ENCODE results near the gene CHRND. TPM values are rescaled to one million over a fixed set of nuclear protein-coding genes. Genes with fewer than 3 reads are reported as not detected.

Gene CHRND
- total and polyA plus RNA-seq, 9 donors, result 83.7 to 163 (median 138) TPM

DNA sequence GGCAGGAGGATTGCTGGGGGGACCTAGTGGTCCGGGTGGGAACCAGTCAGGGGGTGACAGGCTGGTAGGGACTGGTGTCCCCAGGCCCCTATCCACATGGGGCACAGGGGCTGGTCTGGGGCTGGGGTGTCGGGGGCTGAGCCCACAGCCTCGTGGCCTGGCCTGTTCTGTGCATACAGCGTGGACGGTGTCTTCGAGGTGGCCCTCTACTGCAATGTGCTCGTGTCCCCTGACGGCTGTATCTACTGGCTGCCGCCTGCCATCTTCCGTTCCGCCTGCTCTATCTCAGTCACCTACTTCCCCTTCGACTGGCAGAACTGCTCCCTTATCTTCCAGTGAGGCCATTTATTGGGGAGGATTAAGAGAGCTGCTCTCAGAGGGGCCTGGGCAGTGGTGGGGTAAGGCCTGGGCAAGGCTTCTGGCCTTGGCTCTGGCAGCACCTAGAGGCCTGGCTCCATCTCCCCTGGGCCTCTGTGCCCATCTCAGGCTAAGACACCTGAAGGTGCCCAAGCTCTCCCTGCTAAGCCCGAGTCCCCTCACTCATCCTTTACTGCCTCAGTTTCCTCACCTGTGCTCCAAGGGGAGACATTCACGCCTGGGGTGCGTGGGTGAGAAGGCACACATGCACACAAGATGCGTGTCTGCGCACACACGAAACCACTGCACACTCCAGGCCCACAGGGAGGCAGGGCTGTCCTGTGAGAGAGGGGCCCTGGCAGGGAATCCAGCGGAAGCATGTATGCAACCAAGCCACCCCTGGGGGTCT is 15.4 kb downstream of the CHRND start:
- Histone ChIP-seq H3K36me3 (ENCODE audit: control insufficient read depth, insufficient read depth, low read length) (peaks cover 44% of the 10 kb centered on the region), H3K9me3 (replicated peaks; ENCODE audit: control insufficient read depth, low read depth, low read length) (peaks cover under 1% of the 10 kb centered on the region), H3K4me3 (ENCODE audit: low read length) (peak overlapping the region; percentile 54), H3K4me1 (ENCODE audit: control insufficient read depth, insufficient read depth, low read length) (peaks cover 59% of the 10 kb centered on the region), H3K27ac (ENCODE audit: low read length) (no peak overlapping the region), H3K27me3 (ENCODE audit: control insufficient read depth, insufficient read depth, low read length) (peaks cover 4% of the 10 kb centered on the region)
- DNase-seq, result no peak
- WGBS (ENCODE audit: insufficient coverage), result 71% methylated on average over 14 of the region's 19 CpGs

DNA sequence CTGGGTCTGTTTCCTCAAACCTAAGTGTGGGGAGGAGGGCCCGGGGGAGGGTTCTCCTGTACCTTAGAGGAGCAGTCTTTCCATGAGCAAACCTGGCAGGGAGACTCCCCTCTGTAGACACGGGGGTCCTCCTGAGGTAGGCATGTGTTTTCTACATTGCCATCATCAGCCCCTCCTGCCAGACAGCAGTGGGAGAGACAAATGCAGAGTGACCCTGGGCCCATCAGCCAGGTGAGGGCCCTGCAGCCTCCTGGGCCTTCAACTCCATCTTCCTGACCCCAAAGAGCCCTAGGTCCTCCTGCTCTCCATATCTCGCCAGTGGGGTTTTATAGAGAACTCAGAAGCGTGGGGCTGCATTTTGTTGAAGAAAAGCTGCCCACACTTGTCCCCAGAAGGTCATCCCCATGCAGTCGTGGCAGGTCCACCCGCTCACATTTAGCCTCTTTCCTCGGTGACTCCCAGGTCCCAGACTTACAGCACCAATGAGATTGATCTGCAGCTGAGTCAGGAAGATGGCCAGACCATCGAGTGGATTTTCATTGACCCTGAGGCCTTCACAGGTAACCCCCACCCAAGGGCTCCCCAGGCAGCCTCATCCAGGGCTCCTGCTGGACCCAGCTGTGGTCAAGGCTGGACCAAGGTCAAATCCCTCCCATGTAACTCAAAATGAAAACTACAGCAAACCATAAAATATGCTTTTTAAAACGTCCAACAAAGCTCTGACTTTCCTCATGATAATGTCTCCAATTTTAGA is 16.2 kb downstream of the CHRND start:
- Histone ChIP-seq H3K4me3 (ENCODE audit: low read length) (no peak overlapping the region), H3K27me3 (ENCODE audit: control insufficient read depth, insufficient read depth, low read length) (peaks cover 2% of the 10 kb centered on the region), H3K36me3 (ENCODE audit: control insufficient read depth, insufficient read depth, low read length) (peaks cover 50% of the 10 kb centered on the region), H3K4me1 (ENCODE audit: control insufficient read depth, insufficient read depth, low read length) (peaks cover 56% of the 10 kb centered on the region), H3K27ac (ENCODE audit: low read length) (no peak overlapping the region), H3K9me3 (replicated peaks; ENCODE audit: control insufficient read depth, low read depth, low read length) (no peaks in the 10 kb centered on the region)
- DNase-seq, result no peak
- WGBS (ENCODE audit: insufficient coverage), result 69% methylated on average over 6 of the region's 9 CpGs

DNA sequence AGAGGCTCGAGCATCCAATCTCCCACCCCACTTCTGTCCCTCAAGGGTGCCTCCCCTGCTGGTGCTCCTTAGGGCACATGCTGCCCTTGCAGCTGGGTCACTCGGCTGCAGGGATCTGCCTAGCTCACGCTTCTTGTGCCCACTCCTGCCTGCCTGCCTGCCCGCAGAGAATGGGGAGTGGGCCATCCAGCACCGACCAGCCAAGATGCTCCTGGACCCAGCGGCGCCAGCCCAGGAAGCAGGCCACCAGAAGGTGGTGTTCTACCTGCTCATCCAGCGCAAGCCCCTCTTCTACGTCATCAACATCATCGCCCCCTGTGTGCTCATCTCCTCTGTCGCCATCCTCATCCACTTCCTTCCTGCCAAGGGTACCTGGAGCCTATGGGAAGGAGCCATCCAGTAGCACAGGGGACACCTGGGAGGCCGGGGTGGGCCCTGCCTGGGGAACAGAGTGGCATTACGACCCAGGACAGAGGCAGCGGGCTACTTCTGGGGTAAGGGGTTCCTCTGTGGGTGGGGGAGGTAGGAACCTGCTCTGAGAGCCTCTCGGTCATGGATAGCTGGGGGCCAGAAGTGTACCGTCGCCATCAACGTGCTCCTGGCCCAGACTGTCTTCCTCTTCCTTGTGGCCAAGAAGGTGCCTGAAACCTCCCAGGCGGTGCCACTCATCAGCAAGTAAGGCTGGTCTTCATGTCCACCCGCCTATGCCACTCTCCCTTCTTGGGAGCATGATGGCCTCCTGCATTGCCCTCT is 16.9 kb downstream of the CHRND start:
- H3K4me1 ChIP-seq (ENCODE audit: control insufficient read depth, insufficient read depth, low read length), result peaks cover 48% of the 10 kb centered on the region
- DNase-seq, result no peak
- WGBS (ENCODE audit: insufficient coverage), result 84% methylated on average over 15 of the region's 20 CpGs

DNA sequence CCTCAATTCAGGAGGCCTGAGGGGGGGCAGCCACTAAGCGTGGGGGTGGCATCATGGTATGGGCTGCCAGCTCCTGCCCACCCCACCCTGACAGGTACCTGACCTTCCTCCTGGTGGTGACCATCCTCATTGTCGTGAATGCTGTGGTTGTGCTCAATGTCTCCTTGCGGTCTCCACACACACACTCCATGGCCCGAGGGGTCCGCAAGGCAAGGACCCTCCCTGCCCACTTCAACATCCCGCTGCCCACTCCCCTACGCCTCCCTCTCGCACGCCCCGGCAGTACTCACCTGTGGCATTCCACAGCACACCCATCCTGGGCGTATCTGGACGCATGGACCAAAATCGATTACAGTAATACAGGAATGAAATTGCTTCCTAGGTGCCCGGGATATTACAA is 17.5 kb downstream of the CHRND start:
- Histone ChIP-seq H3K9me3 (replicated peaks; ENCODE audit: control insufficient read depth, low read depth, low read length) (peaks cover 2% of the 10 kb centered on the region), H3K27me3 (ENCODE audit: control insufficient read depth, insufficient read depth, low read length) (no peaks in the 10 kb centered on the region), H3K4me3 (ENCODE audit: low read length) (no peak overlapping the region), H3K36me3 (ENCODE audit: control insufficient read depth, insufficient read depth, low read length) (peaks cover 57% of the 10 kb centered on the region), H3K4me1 (ENCODE audit: control insufficient read depth, insufficient read depth, low read length) (peaks cover 43% of the 10 kb centered on the region), H3K27ac (ENCODE audit: low read length) (no peak overlapping the region)
- WGBS (ENCODE audit: insufficient coverage), result 92% methylated on average over 4 of the region's 14 CpGs
- no peak for DNase-seq

More for the DNA sequence above, 16.9 kb downstream of the CHRND start:
- H3K4me3 ChIP-seq (ENCODE audit: low read length), result no peak overlapping the region
- H3K9me3 ChIP-seq (replicated peaks; ENCODE audit: control insufficient read depth, low read depth, low read length), result no peaks in the 10 kb centered on the region
- H3K27me3 ChIP-seq (ENCODE audit: control insufficient read depth, insufficient read depth, low read length), result no peaks in the 10 kb centered on the region
- H3K27ac ChIP-seq (ENCODE audit: low read length), result no peak overlapping the region
- peaks cover 56% of the 10 kb centered on the region for H3K36me3 ChIP-seq (ENCODE audit: control insufficient read depth, insufficient read depth, low read length)

DNA sequence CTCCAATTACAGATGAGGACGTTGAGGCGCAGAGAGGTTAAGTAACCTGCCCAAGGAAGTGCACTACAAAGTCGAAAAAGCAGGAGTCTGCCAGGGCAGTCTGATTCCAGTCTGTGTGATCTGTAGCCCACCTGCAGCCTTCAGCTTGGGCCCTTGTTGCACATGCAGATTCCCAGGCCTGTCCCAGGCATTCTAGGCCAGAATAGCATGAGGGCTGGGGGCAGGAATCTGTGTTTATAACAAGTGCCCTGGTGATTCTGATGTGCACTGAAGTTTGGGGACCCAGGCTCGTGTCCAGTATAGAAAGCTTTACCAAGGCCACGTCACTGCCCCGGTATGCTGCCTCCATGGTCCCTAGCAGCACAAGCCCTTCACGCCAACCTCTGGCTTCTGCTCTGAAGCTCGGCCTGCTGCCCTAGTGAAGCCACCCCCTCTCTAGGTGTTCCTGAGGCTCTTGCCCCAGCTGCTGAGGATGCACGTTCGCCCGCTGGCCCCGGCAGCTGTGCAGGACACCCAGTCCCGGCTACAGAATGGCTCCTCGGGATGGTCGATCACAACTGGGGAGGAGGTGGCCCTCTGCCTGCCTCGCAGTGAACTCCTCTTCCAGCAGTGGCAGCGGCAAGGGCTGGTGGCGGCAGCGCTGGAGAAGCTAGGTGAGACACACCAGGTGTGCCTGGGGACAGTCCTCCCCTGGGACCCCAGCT is 18.1 kb downstream of the CHRND start:
- DNase-seq, result no peak
- no peaks in the 10 kb centered on the region for H3K27me3 ChIP-seq (ENCODE audit: control insufficient read depth, insufficient read depth, low read length)
- H3K9me3 ChIP-seq (replicated peaks; ENCODE audit: control insufficient read depth, low read depth, low read length), result peaks cover 6% of the 10 kb centered on the region
- peaks cover 57% of the 10 kb centered on the region for H3K36me3 ChIP-seq (ENCODE audit: control insufficient read depth, insufficient read depth, low read length)
- H3K4me1 ChIP-seq (ENCODE audit: control insufficient read depth, insufficient read depth, low read length), result peaks cover 37% of the 10 kb centered on the region
- 97% methylated on average over 18 of the region's 19 CpGs for WGBS (ENCODE audit: insufficient coverage)
- no peak overlapping the region for H3K27ac ChIP-seq (ENCODE audit: low read length)
- no peak overlapping the region for H3K4me3 ChIP-seq (ENCODE audit: low read length)

DNA sequence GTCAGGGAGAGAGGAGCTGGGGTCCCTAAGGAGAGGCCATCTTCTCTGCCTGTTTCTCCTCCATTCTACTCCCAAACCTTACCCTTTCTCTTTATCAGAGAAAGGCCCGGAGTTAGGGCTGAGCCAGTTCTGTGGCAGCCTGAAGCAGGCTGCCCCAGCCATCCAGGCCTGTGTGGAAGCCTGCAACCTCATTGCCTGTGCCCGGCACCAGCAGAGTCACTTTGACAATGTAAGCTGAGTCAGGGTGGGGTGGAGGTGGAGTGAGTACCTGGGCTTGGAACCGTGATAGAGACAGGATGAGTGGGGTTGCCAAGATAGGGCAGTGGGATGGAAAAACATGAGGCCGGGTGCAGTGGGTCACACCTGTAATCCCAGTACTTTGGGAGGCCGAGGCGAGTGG is 18.7 kb downstream of the CHRND start:
- DNase-seq, result no peak
- H3K4me3 ChIP-seq (ENCODE audit: low read length), result no peak overlapping the region
- H3K36me3 ChIP-seq (ENCODE audit: control insufficient read depth, insufficient read depth, low read length), result peaks cover 57% of the 10 kb centered on the region
- no peak overlapping the region for H3K27ac ChIP-seq (ENCODE audit: low read length)
- H3K9me3 ChIP-seq (replicated peaks; ENCODE audit: control insufficient read depth, low read depth, low read length), result peaks cover 8% of the 10 kb centered on the region
- H3K4me1 ChIP-seq (ENCODE audit: control insufficient read depth, insufficient read depth, low read length), result peaks cover 33% of the 10 kb centered on the region
- WGBS (ENCODE audit: insufficient coverage), result 85% methylated on average over 2 of the region's 6 CpGs
- no peaks in the 10 kb centered on the region for H3K27me3 ChIP-seq (ENCODE audit: control insufficient read depth, insufficient read depth, low read length)

DNA sequence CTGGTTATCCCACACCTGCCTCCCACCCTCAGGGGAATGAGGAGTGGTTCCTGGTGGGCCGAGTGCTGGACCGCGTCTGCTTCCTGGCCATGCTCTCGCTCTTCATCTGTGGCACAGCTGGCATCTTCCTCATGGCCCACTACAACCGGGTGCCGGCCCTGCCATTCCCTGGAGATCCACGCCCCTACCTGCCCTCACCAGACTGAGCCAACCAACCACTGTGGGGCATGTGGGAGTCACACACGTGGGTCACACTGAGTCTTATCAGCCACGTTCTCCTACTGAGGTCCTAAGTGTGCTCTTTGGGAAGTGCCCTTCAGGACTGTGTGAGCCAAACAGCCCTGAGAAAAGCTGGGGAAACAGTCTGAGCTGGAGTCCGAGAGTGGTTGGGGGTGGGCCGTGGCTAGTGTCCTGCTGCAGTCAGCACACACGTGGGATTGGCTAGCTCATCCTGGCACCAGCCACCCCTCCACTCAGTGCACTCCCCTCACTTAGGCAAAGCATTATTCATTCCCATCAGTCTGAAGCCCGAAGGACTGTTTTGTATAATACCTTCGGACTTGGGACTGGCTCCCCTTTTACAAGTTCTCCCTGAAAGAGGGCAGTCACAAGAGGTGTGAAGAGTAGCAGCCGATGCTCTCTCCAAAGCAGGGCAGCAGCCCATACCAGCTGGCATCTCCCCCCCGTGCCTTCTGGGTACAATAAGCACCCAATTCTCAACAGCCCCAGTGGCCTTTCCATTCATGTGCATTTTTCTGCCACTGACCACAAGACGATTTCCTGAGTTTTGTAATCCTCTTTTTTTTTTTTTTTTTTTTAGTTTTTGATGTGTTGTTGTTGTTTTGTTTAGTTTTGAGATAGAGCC is 19.8 kb downstream of the CHRND start:
- WGBS (ENCODE audit: insufficient coverage), result 79% methylated on average over 10 of the region's 17 CpGs
- peaks cover 57% of the 10 kb centered on the region for H3K36me3 ChIP-seq (ENCODE audit: control insufficient read depth, insufficient read depth, low read length)
- H3K4me3 ChIP-seq (ENCODE audit: low read length), result no peak overlapping the region
- H3K27me3 ChIP-seq (ENCODE audit: control insufficient read depth, insufficient read depth, low read length), result no peaks in the 10 kb centered on the region
- H3K9me3 ChIP-seq (replicated peaks; ENCODE audit: control insufficient read depth, low read depth, low read length), result peaks cover 8% of the 10 kb centered on the region
- no peak for DNase-seq
- H3K4me1 ChIP-seq (ENCODE audit: control insufficient read depth, insufficient read depth, low read length), result peaks cover 24% of the 10 kb centered on the region
- no peak overlapping the region for H3K27ac ChIP-seq (ENCODE audit: low read length)

DNA sequence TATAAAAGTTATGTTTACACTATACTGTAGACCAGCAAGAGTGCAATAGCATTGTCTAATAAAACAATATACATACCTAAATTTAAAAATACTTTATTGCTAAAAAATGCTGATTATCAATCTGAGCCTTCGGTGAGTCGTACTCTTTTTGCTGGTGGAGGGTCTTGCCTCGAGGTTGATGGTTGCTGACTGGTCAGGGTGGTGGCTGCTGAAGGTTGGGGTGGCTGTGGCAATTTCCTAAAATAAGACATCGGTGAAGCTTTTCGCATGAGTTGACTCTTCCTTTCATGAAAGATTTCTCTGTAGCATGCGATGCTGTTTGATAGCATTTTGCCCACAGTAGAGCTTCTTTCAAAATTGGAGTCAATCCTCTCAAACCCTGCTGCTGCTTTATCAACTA is 22.0 kb downstream of the CHRND start:
- peaks cover 11% of the 10 kb centered on the region for H3K4me1 ChIP-seq (ENCODE audit: control insufficient read depth, insufficient read depth, low read length)

DNA sequence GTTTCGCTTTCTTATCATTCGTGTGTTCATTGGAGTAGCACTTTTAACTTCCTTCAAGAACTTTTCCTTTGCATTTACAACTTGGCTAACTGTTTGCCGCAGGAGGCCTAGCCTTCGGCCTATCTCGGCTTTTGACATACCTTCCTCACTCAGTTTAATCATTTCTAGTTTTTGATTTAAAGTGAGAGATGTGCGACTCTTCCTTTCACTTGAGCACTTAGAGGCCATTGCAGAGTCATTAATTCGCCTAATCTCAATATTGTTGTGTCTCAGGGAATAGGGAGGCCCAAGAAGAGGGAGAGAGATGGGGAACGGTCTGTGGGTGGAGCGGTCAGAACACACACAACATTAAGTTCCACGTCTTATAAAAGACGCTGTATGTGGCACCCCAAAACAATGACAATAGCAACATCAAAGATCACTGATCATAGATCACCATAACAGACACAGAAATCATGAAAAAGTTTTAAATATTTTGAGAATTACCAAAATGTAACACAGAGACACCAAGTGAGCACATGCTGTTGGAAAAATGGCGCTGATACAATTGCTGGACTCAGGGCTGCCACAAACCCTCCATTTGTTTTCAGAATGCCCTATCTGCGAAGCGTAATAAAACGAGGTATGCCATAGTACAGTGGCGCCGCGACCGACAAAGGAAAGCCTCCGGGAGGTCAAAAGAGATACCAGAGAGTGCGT is 23.8 kb downstream of the CHRND start:
- H3K4me3 ChIP-seq (ENCODE audit: low read length), result peak overlapping the region; percentile 92
- no peak for DNase-seq
- H3K4me1 ChIP-seq (ENCODE audit: control insufficient read depth, insufficient read depth, low read length), result peaks cover 10% of the 10 kb centered on the region
- H3K27me3 ChIP-seq (ENCODE audit: control insufficient read depth, insufficient read depth, low read length), result no peaks in the 10 kb centered on the region
- peaks cover 38% of the 10 kb centered on the region for H3K36me3 ChIP-seq (ENCODE audit: control insufficient read depth, insufficient read depth, low read length)
- WGBS (ENCODE audit: insufficient coverage), result 3% methylated on average over 10 of the region's 21 CpGs
- peaks cover 8% of the 10 kb centered on the region for H3K9me3 ChIP-seq (replicated peaks; ENCODE audit: control insufficient read depth, low read depth, low read length)
- H3K27ac ChIP-seq (ENCODE audit: low read length), result peak overlapping the region; percentile 98

More for the DNA sequence above, 22.0 kb downstream of the CHRND start:
- Histone ChIP-seq H3K36me3 (ENCODE audit: control insufficient read depth, insufficient read depth, low read length) (peaks cover 51% of the 10 kb centered on the region), H3K27me3 (ENCODE audit: control insufficient read depth, insufficient read depth, low read length) (no peaks in the 10 kb centered on the region), H3K4me3 (ENCODE audit: low read length) (no peak overlapping the region), H3K27ac (ENCODE audit: low read length) (no peak overlapping the region), H3K9me3 (replicated peaks; ENCODE audit: control insufficient read depth, low read depth, low read length) (peaks cover 8% of the 10 kb centered on the region)
- no peak for DNase-seq
- no CpG with 5 or more reads among the region's 6 CpGs for WGBS (ENCODE audit: insufficient coverage)
